ENCODE results near the gene SGMS1.
"Not testable (repeated sequence)": the region's sequence is repeated elsewhere in the genome, so short reads cannot be mapped to it uniquely, and the experiment has no call there.

The SGMS1 gene

DNA sequence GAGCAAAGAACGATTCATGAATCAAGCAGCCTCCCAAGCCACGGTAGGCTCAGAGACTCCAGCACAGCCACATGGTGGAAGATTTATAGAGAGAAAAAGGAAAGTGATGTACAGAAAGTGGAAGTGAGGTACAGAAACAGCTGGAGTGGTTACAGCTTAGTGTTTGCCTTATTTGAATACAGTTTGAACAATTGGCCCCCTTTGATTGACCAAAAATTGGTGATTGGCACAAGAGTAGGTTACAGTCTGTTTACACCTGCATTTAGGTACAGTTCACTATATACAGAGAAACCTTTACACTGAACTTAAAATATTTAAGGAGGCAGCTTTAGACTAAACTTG lies 236.1 kb downstream of the SGMS1 start:
- DNase-seq (ENCODE audit: extremely low read depth in 1 of 2, low read depth in 1 of 2): no peak

DNA sequence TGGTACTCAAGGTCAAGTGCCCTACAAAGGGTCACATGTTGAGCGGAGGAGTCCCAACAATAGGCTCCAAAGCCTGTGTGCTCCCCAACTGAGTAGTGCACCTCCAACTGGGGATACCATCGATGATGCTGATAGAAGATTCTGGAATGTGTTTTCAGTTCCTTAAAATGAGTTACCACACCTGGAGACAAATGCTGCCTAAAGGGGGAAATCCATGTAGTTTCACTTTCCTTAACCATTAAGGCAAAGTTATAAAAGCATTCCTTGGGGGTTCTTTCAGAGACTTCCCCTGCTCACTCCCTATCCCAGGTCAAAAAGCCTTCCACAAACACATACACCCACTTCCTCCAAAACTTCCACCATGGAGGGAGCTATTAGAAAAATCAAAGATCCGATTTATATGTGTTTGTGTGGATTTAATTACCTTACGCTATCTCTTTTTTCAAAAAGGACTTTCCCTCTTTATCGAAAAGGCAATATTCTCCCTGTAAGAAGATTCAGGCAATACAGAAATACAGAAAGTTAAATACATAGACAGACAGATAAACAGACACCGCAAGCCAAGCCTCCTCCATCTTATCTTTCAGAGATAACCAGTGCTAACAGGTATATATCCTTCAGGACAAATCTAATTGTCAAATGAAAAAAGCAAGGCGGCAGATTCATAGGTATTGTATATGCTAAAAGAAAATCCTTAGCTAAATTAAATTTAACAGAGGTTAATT lies 236.6 kb downstream of the SGMS1 start:
- DNase-seq (ENCODE audit: extremely low read depth in 1 of 2, low read depth in 1 of 2): no peak

GRCh38 chr10:50385624-50386023 lies 238.1 kb downstream of the SGMS1 start:
- DNase-seq (ENCODE audit: extremely low read depth in 1 of 2, low read depth in 1 of 2): no peak

GRCh38 chr10:50384898-50385297 lies 238.9 kb downstream of the SGMS1 start:
- no peak for DNase-seq (ENCODE audit: extremely low read depth in 1 of 2, low read depth in 1 of 2)

- no peak for DNase-seq (ENCODE audit: extremely low read depth in 1 of 2, low read depth in 1 of 2)
Observed at GRCh38 chr10:50384238-50384637, 239.5 kb downstream of the SGMS1 start.

DNA sequence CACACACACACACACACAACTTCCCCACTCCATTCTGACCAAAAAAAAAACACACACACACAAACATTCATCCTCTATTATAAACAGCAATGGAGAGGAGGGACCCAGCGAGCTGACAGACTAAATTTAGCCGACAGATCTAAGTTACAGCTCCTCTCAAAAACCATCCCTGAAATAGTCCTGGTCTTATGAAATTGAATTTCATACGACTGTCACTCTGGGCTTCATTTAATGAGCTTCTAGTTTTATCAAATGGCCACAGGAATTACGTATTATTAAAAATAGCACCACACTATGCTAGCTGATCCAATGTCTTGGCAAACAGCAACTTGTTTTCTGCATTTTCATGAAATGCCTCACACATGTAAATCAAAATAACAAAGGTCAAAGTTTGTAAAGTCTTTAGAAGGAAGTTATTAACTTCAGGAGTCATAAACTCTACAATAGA lies 241.2 kb downstream of the SGMS1 start:
- DNase-seq (ENCODE audit: extremely low read depth in 1 of 2, low read depth in 1 of 2): no peak

DNA sequence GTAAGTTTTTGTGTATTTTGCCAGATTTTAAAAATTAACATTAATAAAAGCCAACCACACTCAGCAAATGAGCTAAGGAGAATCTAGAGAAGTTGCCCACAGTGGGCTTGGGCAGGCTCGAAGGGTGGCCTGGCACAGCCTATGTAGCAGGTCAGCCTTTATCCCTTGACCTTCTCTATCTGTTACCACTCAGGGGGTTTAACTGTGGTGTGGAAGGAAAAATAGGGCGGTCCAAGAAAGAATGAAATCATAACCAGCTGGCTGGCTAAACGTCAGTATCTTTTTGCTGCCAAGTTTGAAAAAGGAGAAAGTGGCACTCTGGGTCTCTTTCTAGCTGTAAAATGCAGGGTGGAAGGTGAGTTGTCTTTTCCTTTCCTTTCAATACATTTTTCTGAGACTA lies 242.1 kb downstream of the SGMS1 start:
- DNase-seq (ENCODE audit: extremely low read depth in 1 of 2, low read depth in 1 of 2): no peak

DNA sequence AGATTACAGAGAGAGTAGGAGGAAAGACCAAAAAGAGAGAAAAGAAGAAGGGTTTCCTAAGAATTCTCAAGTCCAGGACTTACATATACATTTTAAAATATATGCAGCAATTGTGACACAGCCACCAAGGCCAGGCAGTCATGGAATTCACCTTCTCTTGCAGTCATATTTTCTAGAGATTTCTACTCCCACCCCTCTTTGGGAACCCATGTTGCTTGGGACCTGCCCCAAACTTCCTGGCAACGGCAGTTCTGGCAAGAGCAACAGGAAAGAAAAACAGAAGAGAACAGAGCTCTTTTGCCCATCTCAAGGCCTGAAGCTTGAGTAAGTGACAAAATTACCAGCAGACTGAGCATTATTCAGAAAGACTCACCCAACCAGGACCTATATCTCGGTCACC lies 244.1 kb downstream of the SGMS1 start:
- no peak for DNase-seq (ENCODE audit: extremely low read depth in 1 of 2, low read depth in 1 of 2)

DNA sequence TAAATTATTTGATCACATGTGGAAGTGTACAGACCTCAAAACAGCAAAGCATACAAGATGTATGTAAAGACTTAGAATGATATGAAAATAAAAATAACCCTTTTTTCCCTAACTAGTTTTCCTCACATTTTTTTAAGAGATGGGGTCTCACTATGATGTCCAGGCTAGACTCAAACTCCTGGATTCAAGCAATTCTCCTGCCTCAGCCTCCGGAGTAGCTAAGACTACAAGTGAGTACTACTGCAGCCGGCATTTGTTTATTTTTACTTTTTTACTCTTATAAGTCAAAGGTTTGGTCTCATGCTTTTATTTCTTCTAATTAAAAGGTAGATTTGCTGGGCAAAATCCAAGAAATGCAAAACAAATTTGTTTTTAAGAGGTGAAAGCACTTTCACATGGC lies 248.0 kb downstream of the SGMS1 start:
- DNase-seq (ENCODE audit: extremely low read depth in 1 of 2, low read depth in 1 of 2): no peak

GRCh38 chr10:50375051-50375452 lies 248.7 kb downstream of the SGMS1 start:
- no peak for DNase-seq (ENCODE audit: extremely low read depth in 1 of 2, low read depth in 1 of 2)

DNA sequence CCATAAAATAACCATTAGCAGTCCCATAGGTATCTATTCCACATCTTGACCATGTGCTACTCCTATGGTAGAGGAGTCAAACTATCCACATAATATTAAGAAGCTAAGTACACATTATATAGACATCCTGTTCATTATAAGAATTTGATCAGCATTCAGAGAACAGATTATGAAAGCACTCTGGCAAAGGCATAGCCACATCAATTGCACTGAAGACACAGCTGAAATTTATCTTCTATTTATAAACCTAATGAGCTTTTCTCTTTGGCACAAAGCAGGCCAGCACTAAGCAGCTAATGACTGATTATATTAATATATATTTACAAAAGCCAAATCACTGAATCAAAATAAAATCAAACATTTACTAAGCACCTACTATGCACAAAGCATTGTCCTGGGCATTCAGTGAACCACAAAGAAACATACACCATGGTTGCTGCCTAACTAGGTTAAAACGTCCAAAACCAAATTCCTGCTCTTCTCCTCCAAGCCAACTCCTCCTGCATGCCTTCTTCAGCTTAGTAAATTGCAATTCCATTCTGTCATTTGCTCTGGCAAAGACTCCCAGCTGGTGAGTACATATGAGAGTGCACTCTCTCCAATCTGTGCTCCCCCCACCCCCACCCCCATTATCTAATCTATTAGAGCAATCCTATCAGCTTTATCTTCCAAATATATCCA lies 249.8 kb downstream of the SGMS1 start:
- DNase-seq (ENCODE audit: extremely low read depth in 1 of 2, low read depth in 1 of 2): no peak

DNA sequence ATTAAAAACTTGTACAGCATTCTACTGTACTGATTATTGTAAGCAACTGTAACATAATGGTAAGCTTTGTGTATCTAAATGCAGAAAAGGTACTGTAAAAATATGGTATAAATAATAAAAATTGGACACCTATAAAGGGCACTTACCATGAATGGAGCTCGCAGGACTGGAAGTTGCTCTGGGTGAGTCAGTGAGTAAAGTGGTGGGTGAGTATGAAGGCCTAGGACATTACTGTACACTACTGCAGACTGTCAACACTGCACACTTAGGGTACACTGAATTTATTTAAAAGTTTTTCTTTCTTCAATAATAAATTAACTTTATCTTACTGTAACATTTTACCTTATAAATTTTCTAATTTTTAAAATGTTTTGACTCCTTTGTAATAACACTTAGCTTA lies 253.8 kb downstream of the SGMS1 start:
- no peak for DNase-seq (ENCODE audit: extremely low read depth in 1 of 2, low read depth in 1 of 2)

GRCh38 chr10:50367732-50368131 lies 256.0 kb downstream of the SGMS1 start:
- no peak for DNase-seq (ENCODE audit: extremely low read depth in 1 of 2, low read depth in 1 of 2)

GRCh38 chr10:50366421-50366820 lies 257.3 kb downstream of the SGMS1 start:
- DNase-seq (ENCODE audit: extremely low read depth in 1 of 2, low read depth in 1 of 2): not testable (repeated sequence)

DNA sequence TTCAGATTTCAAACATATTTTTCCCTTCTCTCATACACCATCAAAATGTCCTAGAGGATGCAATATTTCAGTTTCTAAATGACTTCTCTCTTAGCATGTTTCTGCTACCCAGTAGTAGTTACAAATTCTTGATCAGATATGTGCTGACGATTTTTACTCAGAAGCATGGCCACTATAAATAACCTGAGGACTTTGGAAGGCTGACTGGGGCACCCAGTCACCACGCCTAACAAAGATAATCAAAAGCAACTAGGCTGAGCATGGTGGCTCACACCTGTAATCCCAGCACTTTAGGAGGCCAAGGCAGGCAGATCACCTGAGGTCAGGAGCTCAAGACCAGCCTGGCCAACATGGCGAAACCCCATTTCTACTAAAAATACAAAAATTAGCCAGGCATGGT lies 259.0 kb downstream of the SGMS1 start:
- not testable (repeated sequence) for DNase-seq (ENCODE audit: extremely low read depth in 1 of 2, low read depth in 1 of 2)

GRCh38 chr10:50362547-50363125 lies 261.1 kb downstream of the SGMS1 start:
- DNase-seq (ENCODE audit: extremely low read depth in 1 of 2, low read depth in 1 of 2): no peak

- no peak for DNase-seq (ENCODE audit: extremely low read depth in 1 of 2, low read depth in 1 of 2)
Observed at GRCh38 chr10:50361946-50362345, 261.8 kb downstream of the SGMS1 start.

GRCh38 chr10:50360077-50360850 lies 263.5 kb downstream of the SGMS1 start:
- no peak for DNase-seq (ENCODE audit: extremely low read depth in 1 of 2, low read depth in 1 of 2)

DNA sequence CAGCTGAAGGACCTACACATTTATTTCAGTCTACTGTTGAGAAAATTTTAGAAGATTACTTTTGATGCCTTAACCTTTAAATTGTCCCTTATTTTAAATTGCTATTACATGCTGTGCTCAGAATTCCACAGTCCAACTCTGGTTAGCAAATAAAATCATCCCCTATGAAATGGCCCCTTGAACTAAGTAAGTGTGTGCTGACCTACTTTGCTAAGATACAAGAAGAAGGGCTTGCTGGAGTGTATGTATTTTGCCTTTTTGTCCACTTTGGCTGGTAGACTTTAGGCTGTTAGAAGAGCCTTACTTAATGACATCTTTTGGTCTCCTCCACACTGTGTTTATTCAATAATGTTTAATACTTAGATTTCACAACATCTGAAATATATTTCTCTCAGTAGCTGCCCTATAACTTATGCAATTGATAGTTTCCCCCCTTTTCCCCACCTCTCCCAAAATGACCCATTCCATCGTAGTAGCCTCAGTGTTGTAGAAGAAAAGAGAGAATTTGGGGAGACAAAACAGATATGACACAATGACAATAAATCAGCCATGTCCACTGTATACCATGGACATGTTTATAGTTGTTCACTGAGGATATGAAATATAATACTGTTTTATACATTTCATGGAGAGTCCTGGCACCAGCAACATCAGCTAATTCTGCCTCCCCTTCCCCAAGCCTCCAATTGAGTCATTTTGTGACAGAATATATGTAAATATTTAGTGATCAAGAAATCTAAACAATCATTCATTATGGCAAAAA lies 264.6 kb downstream of the SGMS1 start:
- no peak for DNase-seq (ENCODE audit: extremely low read depth in 1 of 2, low read depth in 1 of 2)

DNA sequence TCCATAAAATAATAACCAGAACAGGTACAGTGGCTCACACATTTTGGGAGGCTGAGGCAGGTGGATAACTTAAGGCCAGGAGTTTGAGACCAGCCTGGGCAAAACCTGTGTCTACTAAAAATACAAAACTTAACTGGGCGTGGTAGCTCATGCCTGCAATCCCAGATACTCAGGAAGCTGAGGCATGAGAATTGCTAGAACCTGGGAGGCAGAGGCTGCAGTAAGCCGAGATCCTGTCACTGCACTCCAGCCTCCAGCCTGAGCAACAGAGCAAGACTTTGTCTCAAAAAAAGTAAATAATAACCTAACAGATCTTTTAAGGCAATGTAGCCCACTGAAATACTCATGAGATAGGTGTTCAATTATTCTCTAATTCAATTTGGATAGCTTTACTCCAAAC lies 265.3 kb downstream of the SGMS1 start:
- DNase-seq (ENCODE audit: extremely low read depth in 1 of 2, low read depth in 1 of 2): no peak

GRCh38 chr10:50356481-50356832 lies 267.3 kb downstream of the SGMS1 start:
- DNase-seq (ENCODE audit: extremely low read depth in 1 of 2, low read depth in 1 of 2): not testable (repeated sequence)
